HFFc6 (cell line): ENCODE measurements around the gene CNOT6L. TPM values are rescaled to one million over a fixed set of nuclear protein-coding genes. Genes with fewer than 3 reads are reported as not detected.

Experiments
- DNase-seq: peaks from one replicate; pipeline ENCODE4 v3.0.0-alpha.2; 2018
- H3K27ac Mint-ChIP-seq: 2 replicates; pipeline ENCODE4 v1.8.0; 2020; ENCODE audit warnings: mild to moderate bottlenecking, mixed read lengths
- H3K27me3 Mint-ChIP-seq: 2 replicates; pipeline ENCODE4 v1.8.0; 2021; ENCODE audit warnings: mild to moderate bottlenecking, moderate library complexity, mixed read lengths; ENCODE audit not compliant: insufficient read depth
- H3K36me3 Mint-ChIP-seq: 2 replicates; pipeline ENCODE4 v1.8.0; 2021; ENCODE audit warnings: low read depth, mixed read lengths
- H3K4me1 Mint-ChIP-seq: 2 replicates; pipeline ENCODE4 v1.8.0; 2020; ENCODE audit warnings: low read depth, mixed read lengths
- H3K4me3 Mint-ChIP-seq: 2 replicates; pipeline ENCODE4 v1.8.0; 2020; ENCODE audit warnings: mild to moderate bottlenecking, moderate library complexity, mixed read lengths
- H3K9me3 Mint-ChIP-seq: 2 replicates; pipeline ENCODE4 v1.8.0; 2020; ENCODE audit warnings: mild to moderate bottlenecking, mixed read lengths
- CTCF ChIP-seq: fragments of 200-600 bp; sonication (generic); IDR thresholded peaks from 2 replicates; pipeline ENCODE4 v1.5.0; 2021; ENCODE audit warnings: antibody characterized with exemption, mild to moderate bottlenecking
- total RNA-seq, 6 experiments: library from RNA; stranded (reverse); fragmentation: NEBNext Ultra II Directional; extraction: Animal tissue kit (Norgen Biotek cat#: 25700); gene quantifications; 2 replicates in 1 of 6; 3 replicates in 5 of 6; pipeline ENCODE4 v1.2.3, GENCODE V29; 2021

The CNOT6L gene
- total RNA-seq, 6 experiments from 2014 or later, result 17.8 to 24.3 (median 20.2) TPM

GRCh38 chr4:77676842-77677241 is 142.3 kb downstream of the CNOT6L start:
- Mint-ChIP-seq H3K36me3 (no peaks in the 10 kb centered on the region), H3K27ac (no peak overlapping the region), H3K9me3 (no peaks in the 10 kb centered on the region), H3K27me3 (peaks cover 11% of the 10 kb centered on the region), H3K4me1 (no peaks in the 10 kb centered on the region), H3K4me3 (no peak overlapping the region)
- DNase-seq, result no peak
- TF ChIP-seq CTCF, result no peak

DNA sequence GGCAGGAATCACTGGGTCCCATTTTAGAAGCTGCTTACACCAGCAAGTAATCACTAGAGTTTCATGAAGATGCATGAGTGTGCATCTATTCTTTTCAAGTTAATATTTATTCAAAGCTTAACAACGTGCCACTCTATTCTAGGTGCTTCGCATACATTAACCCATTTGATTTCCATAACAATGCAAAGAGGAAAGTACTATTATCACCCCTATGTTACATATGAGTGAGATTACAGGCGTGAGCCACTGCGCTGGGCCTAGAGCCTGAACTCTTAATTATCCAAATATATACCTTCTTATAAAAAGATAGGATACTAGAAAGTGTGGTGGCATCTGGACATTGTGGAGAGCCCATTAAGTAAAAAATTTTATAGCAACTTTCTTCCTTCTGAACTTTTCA is 148.1 kb downstream of the CNOT6L start:
- H3K36me3 Mint-ChIP-seq, result no peaks in the 10 kb centered on the region
- TF ChIP-seq CTCF, result no peak
- no peak overlapping the region for H3K4me3 Mint-ChIP-seq
- no peak for DNase-seq
- H3K27ac Mint-ChIP-seq, result no peak overlapping the region
- H3K9me3 Mint-ChIP-seq, result peaks cover 4% of the 10 kb centered on the region; the same call in 1 of the 2 replicates
- H3K27me3 Mint-ChIP-seq, result peaks cover 14% of the 10 kb centered on the region; the same call in 1 of the 2 replicates
- H3K4me1 Mint-ChIP-seq, result no peaks in the 10 kb centered on the region

GRCh38 chr4:77669946-77670590 is 149.1 kb downstream of the CNOT6L start:
- H3K9me3 Mint-ChIP-seq, result peaks cover 4% of the 10 kb centered on the region; the same call in 1 of the 2 replicates
- H3K27me3 Mint-ChIP-seq, result peaks cover 14% of the 10 kb centered on the region; the same call in 1 of the 2 replicates

DNA sequence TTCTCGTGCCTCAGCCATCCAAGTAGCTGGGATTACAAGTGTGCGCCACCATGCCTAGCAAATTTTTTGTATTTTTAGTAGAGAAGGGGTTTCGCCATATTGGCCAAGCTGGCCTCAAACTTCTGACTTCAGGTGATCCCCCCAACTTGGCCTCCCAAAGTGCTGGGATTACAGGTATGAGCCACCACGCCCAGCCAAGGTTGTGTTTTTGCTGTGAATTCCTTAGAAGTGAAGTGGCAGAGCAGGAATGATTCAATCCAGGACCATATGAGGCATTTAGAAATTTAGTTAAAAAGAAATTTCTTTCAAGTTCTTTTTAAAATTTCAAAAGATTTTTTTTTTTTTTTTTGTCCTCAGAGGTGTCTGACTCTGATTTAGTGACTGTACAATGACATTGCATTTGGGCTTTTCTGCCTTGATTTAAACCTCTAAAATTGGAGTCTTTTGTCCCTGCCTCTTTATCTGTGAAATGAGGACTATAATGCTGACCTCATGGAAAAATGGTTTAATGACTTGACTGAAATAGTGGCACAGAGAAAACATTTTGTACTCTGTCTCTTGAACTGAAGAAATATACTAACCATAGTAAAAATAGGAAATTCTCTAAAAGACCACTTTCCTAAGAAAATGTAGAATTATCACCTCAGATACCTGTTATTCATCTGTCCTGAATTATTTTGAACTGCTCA is 153.6 kb downstream of the CNOT6L start:
- Mint-ChIP-seq H3K4me3 (no peak overlapping the region), H3K9me3 (peaks cover 2% of the 10 kb centered on the region; the same call in 1 of the 2 replicates), H3K4me1 (no peaks in the 10 kb centered on the region), H3K27ac (no peak overlapping the region), H3K27me3 (peaks cover 9% of the 10 kb centered on the region), H3K36me3 (no peaks in the 10 kb centered on the region)
- DNase-seq, result no peak
- TF ChIP-seq CTCF, result no peak

More at GRCh38 chr4:77669946-77670590, 149.1 kb downstream of the CNOT6L start:
- no peak overlapping the region for H3K4me3 Mint-ChIP-seq
- H3K4me1 Mint-ChIP-seq, result no peaks in the 10 kb centered on the region
- no peak for TF ChIP-seq CTCF
- H3K27ac Mint-ChIP-seq, result no peak overlapping the region
- no peak for DNase-seq
- H3K36me3 Mint-ChIP-seq, result no peaks in the 10 kb centered on the region

Other genes starting within 250 kb of the CNOT6L start
- gene CXCL13, start 213.5 kb downstream of the CNOT6L start, total RNA-seq, result not detected
- 10 to 100 TPM; 29.2 to 48.8 (median 45.1) TPM for gene MRPL1, start 43.5 kb upstream of the CNOT6L start, total RNA-seq
- gene FRAS1, start 238.0 kb upstream of the CNOT6L start, total RNA-seq, result 10 to 100 TPM in 1 of 6 experiments, 1 to 10 TPM in 5; 1.7 to 11.0 (median 2.3) TPM